HuH-7 (cell line): Measurements from ENCODE around the gene AUTS2.
A peak's percentile ranks its signal among the peaks of the same experiment; 100 is the strongest.

Source experiments
- DNase-seq: peaks from one replicate; pipeline ENCODE4 v3.0.0; 2011; ENCODE audit warnings: low spot score

AUTS2 gene

DNA sequence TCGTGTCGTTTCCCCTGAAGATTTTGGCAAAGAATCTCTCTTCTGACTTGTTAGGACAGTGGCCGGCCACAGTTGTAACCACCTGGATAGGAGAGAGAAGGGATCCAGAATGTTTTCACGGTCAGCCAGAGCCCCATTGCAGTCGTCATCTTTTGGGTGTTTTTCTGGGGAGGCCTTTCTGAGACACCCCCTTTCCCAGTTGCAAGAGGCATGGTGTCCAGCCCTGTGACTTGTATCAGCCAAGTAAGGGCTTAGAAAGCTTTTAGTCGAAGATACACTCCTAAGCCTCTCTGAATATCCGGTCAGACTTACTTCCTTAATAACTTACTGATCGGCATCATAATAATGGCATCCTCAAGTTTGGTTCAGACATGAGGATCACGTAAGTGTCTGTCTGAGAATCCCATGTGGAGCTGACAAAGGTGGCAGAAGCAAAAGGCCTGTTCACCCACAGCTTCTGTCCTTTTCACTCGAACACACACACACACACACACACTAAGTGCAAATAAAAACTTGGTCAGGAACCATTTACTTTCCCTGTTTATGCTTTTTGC, 1098.0 kb downstream of the AUTS2 start:
- no peak for DNase-seq

DNA sequence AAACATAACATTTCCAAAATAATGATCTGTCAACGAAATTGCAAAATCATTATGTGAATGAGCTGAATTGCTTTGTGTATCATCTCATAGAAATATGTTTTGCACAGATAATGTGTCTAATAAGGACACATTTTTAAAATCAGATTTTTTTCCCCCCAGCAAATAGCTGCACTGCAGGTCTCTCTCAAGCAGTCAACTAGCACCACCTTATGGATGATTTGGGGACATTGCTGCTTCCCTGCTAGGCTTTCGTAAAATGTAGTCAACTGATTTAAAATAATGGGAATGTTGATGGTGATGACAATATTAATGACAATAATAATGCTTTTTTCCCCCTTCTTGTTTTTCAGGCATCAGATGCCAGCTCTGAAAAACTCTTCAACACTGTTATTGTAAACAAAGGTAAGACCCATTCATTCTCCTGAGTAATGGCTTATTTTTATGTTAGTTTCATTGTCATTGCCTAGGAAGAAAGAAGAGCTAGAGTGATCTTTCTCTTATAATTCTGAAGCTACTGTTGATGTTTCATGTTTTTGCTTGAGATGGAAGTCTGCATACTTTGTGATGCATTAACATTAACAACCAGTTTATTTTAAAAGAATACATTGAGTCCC, 1100.1 kb downstream of the AUTS2 start:
- peak; percentile 95 for DNase-seq

DNA sequence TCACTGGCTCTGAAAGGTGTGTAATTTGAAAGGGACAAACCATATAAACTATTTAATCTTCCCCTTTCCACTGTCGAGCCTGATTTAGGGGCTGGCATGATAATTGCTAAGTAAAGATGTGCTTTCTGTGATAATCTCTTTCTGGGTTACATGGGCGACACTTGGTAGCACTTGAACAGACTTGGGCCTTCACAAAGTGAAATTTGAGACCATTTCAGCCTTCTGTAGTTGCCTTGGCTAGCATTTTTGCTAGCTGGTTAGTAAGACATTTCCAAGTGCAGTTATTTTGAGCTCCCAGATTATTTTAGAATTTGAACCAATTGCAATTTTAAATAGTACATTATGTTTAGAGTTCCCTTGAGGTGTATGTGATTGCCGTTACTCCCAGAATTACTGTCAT, 1101.0 kb downstream of the AUTS2 start:
- DNase-seq = no peak

DNA sequence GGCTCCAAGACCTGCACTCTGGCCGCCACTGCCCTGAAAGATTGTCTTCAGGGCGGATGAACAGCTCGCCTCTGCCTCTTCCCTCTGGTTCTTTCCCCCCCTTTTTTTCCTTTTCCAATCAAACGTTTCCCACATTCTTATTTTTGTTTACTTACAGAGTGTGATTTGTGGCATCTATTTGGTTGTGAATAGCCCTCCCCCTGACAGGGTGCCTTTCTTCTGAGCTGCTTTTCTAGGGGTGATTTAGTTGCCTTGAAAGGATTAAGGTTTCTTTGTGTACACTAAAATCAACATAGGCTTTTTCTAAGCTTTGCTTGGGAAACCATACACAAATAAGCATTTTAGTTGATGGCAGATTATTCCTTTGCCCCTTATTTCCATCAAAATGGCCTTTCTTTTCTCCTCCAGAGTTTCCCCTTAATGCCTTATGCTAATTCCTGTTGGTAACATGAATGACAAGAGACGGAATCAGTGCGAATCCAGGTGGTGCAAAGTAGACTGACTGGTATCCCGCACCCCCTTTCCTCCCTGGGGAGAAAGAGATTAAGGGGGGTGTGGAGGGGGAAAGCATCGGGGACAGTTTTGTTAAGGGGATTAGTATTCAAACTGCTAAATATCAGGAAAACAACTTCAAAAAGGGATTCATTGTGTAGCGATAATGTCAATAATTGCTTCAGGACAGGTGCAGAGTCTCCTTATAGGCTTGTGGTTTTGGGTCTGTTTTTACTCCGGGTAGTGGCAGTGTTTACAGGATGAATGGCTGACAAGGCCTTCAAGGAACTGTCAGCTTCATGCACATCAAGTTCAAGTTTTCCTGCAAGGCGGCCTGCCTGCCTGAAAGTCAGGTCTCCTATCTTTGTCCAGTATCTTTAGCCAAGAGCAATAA, 1102.0 kb downstream of the AUTS2 start:
- no peak for DNase-seq

DNA sequence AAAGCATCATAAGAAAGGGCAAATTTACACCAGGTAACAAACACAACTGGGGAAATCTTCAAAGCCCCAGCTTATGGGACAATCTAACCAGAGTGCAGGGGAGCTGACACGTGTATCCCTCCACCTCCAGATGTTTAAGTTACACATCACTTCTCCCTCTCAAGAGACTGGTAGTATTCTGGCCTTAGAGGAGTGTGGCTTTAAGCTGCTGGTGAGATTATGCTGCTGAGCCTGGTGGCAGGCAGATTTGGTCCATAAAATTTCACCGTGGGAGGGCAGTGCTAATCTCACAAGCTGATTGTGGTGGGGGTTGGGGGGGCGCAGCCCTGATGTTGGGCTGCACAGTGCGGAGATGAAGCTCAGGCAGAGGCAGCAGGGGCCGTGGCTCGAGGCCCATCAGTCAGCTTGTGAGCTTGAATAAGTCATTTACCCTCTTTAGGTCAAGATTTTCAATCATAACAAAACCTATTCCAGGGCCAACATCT, 1102.7 kb downstream of the AUTS2 start:
- DNase-seq = no peak

DNA sequence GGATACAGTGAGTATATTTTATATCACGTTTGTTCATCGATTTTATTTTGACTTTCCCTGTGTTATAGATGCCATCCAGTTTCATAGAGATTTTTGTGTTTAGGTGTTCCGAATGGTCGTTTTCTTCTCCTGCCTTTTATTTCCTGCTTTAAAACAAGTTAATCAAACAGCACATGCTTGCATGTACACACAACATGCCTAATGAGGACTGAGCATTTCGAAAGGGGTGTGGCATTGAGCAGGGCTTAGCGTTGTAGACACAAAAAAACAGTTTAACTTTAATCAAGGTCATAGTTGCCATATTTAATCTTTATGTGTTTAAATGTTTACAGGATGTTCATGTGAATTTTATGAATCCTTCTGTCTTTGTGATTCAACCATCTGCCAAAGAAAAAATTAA, 1103.2 kb downstream of the AUTS2 start:
- no peak for DNase-seq

DNA sequence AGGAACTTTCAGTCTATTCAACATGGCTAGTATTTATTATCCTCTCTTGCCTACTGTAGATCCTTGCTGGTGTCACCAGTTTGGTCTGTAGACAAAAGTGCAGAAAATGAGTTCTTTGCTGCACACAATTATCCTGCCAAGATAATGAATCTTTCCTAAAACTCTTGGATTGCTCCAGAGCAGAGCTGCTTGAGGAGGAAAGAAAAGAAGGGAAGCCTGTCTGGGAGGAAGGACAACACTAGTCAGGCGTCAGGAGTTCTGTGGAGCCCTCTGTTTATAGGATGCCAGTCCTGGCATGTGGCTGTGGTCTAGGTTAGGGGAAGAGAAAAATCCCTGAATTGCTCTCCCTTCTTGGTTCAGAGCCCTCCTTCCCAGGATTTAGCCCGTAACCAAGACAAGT, 1103.7 kb downstream of the AUTS2 start:
- no peak for DNase-seq

DNA sequence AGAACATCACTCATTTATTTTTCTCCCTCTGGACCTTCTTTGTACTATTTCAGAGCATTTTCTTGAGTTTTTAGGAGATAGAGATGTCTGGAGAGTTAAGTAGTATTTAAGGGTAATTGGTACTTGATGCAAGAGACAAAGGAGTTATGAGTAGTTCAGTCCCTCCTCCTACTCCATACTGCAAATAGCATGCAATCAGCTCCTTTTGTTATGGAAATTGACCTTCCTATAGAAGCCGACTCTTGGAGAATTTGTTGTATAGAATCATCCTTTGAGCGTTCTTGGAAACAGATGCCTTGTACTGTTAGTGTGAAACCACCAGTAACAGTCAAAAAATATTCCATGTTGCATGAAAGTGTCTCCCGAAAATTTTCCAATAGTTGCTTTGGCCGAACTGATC, 1105.5 kb downstream of the AUTS2 start:
- no peak for DNase-seq

DNA sequence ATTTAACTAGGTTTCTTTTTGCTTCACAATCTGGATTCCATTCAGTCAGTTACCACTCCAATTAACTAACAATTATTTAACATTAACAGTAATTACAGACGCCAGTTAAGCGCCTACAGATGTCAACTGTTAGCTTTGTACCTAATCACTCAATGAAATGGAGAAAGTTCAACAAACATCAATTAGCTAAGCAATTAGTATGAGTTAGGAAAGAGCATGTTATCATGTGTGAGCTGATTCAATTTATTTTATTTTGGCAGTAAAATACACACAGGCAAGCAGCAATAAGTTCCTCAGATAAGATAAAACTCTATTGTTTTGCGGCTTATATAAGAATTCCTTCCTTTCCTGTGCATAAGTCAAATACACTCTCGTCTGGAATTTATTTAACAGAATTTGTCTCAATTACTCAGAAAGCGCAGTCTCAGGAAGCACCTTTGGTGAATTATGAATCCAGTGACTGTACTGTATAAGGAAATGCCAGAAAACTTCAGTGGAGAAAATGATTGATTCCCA, 1106.6 kb downstream of the AUTS2 start:
- no peak for DNase-seq

DNA sequence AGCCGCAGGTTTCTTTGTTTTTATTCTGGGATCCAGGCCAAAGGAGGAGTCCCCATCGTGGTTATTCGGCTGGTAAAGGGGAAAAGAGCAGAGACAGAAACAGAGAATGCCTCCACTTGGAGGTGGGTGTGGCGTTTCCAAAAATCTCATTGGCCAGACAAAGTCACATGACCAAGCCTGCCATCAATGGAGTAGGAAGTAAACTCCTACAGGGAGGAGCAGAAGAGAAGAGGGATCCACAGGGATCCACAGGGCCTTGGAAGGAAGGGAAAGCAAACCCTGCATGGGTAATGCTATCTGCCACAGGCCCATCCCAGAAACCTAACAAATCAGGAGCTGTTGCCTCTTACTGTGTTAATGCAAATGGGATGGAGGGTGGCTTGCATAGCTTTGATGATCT, 1107.9 kb downstream of the AUTS2 start:
- DNase-seq = no peak

DNA sequence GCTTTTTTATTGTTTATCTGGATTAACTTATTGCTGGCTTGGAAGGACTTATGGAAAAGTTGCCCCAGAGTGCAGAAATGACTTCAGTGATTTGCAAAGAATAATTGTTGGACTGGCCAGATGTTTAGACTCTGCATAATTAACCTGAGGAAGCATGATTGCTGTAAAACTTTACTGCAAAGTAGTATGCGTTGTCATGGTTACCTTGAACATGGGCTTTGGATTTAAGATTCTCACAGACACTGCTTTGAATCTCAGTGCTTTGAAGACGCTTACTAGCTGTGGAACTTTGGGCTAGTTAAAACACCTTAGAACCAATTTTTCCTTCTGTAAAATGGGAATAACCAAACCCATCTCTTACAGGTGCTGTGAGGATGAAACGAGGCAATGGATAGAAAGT, 1108.4 kb downstream of the AUTS2 start:
- DNase-seq = no peak

DNA sequence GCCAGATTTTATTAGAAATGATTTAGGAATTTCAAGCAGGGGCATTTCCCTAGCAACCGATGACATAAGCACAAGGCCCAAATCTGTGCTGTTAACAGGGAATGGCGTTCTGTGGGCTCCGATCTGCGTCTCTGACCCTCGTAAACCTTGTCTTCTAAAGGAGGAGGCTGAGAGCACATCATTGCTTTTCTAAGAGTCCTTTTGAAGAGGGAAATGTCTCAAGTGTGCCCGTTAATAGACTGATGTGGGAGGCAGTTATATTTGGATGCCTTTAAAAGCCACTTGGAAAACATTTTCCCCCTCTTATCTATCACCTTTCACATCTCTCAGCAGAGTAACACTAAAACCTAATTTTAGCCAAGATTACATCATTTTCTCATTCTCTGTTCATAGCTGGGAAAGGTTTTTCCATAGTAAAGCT, 1109.6 kb downstream of the AUTS2 start:
- no peak for DNase-seq

DNA sequence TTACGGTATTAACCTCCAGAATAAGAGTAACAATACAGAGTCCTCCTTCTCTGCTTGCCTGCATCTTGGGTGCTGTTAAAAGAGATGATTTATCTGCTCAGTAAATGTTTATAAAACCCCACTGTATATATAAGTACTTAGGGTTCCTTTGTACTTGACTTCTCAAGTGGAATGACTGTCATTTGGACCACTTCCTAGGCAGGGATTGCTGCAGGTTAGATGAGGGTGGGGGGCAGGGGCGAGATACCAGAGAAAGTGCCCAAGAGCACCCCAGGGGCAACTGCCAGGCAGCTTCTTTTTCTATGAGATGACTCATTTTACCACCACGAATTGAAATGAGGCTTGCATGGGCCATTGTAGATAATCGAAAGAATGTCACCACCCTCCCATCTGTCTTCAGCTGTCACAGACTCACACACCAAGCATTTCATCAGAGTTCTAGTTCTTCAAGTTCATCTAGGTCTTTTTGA, 1111.8 kb downstream of the AUTS2 start:
- DNase-seq = no peak

DNA sequence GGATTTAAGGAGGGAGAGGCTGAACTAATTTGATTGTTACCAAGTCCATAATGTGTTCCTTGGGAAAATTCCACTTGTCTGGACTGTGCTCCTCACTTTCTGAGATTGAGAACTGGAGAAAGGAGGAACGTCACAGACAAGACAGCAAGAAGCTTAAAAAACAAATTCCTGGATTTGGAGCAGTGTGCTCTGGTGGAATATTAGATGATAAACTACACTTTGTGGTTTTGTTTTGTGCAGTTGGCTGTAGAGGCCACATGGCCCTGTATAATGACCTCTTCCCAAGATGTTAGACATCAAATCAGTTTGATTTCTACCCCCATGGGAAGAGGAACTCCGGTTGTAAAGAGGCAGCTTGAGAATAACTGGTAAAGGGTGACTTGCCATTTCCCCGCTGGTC, 1112.4 kb downstream of the AUTS2 start:
- no peak for DNase-seq

DNA sequence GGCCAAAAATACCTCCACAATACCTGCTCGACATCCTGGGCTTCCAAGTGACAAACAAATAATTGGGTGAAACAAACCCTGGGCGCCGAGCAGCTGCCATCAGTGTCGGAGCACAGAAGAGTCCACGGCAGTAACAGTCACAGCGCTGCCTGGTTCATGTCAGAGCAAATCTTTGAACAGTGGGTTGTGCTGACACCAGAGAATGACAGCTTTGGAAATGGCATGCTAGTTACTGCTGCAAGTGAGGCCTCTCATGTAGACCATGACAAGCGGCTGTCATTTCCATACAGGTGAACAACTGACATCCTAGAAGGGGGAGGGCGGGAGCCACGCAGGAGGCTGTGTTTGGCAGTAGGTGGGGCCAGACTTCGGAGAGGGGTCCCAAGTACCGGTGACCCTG, 1113.2 kb downstream of the AUTS2 start:
- no peak for DNase-seq

DNA sequence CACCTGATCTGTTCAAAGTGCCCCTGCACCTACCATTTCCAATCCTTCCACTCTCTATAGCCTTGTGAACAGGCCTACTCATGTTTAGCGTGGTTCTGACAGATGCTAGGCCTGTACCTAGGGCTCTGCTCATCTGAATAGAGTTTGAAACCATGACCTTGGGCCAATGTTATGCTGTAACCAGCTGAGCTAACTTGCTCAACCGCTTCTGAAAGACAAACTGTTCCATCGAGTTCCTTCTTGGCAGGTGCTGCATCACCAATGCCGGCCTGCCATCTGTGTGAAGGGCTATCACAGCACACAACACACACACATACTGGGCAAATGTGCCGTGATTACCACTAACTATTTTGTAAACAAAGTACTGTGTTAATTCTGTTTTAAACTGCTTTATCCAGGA, 1114.7 kb downstream of the AUTS2 start:
- DNase-seq = no peak

DNA sequence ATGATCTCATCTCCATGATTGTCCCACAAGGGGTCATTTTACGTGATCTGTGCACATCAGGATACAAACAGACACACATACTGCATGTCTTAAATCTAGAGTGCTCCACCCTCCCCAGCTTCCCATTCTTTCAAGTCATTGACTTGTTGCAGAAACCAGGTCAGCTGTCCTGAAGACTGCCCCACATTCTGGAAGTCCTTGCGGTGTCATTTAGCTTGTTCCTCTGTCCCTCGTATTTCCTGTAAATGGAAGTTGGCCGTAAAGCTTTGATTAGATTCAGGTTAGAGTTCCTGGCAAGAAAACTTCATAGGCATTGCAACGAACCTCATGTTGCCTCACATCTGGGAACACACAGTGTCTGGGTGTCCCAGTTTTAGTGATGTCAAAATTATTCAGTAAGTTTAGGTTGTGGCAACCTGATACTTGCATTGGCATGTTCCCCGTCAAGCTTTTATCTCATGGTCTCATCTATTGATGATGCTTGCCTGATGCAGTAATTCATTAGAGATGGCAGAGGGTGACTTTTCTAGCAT, 1116.3 kb downstream of the AUTS2 start:
- no peak for DNase-seq

DNA sequence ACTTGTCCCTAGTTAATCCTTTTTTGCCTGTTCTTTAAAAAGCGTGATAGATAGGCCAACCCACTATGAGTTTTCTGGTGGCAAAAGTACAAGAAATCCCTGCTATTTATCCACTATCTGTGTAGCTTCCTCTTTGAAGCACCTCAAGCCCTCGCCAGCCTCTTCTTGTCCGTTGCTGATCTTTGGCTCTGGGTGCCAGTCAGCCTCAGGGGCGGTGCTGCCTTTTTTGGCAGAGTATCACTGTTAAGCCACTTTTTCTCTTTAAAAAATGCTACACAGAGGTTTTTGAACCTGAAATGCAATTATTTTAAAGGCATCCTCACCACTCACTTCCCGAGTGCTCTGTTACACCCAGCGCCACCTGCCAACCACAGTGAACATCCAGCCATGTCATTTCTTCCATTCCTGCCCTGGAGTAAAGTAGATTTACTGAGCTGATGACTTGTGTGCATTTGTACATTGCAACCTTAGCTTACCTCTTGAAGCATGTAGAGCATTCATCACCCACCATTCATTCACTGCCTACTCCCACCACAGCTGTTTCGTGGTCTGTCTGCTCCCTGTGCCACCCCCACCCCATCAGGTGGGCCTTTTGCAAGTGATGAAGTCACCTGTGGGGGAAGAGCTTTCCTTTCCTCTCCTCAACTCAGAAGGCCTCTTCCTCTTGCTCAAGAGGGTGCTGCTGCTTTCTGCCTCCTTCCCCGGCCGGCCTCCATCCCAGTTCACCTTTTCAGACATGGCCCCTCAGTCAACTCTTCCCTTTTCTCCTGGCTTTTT, 1119.5 kb downstream of the AUTS2 start:
- DNase-seq = no peak

DNA sequence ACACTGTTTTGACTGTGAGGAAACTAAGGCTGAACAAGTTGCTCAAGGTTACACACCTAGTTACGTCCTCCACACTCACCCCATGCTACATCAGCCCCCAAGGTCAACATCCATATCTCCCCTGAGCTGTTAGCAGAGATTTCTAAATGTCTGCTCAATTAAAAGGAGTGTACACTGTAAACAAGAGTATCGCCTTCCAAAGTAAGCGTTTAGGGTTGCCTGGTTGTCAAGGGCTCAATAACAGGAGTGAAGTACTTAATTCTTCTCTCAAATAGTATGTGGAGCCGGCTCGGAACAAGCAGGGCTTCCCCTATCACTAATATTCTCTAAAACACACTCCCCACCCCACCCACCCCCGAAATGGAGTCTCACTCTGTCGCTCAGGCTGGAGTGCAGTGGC, 1120.8 kb downstream of the AUTS2 start:
- no peak for DNase-seq

DNA sequence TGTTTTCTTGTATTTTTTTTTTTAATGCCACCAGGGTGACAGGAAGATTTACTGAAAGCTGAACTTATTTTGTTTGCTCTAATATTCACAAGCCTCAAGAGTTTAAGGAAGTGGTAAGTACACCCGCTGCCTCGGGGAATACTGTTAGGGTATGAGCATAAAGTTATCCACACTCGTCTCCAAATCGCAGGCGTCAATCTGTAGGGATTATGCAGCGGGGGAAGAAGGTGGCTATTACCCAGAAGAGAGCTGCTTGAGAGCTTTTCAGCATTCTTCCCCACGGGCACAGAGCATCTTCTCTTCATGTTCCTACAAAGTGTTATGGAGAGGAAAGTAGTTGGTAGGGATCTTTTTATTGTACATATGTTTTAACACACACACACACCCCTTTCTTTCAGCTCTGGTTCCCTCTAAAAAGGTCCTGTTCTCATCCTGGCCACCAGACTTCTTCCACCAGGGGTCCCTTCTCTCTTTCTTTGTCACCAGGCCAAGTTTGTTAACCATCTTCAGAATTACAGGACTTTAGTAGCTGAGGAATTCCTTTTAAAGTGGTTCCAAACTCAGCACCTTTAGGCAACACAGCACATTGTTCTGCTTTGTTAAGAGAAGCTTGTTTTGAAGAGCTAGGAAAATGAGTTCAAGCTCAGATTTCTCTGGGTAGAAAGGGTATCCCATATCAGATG, 1122.1 kb downstream of the AUTS2 start:
- no peak for DNase-seq

DNA sequence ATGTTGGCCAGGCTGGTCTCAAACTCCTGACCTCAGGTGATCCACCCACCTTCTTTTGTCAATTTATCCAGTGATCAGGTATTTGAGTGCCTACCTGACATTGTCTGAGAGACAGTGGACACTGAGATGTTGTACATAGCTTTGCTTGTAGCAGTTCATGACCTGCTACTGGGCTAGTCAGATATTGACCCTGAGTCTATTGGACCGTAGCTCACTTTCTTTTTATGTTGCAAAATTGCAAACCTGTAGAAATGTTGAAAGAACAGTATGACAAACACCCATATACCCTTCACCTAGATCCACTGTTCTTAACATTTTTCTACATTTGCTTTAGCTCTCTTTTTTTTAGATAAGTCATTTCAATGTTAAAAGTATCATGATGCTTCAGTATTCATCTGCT, 1123.2 kb downstream of the AUTS2 start:
- DNase-seq = no peak
